H9 (cell line): Measurements from ENCODE around the gene NEUROD6. TPM values are rescaled to one million over a fixed set of nuclear protein-coding genes. Genes with fewer than 3 reads are reported as not detected.
A peak's percentile ranks its signal among the peaks of the same experiment; 100 is the strongest.

Experiments used
- DNase-seq: peaks from one replicate; pipeline ENCODE4 v3.0.0-alpha.2; 2017
- H2AFZ ChIP-seq: one replicate; pipeline ENCODE4 v1.6.1; 2013; ENCODE audit warnings: mild to moderate bottlenecking, low read length, control low read depth, moderate library complexity
- H2AK5ac ChIP-seq: 2 replicates; pipeline ENCODE4 v1.6.1; 2013; ENCODE audit warnings: low read length, control low read depth, mixed read lengths; ENCODE audit not compliant: insufficient read length
- H2BK120ac ChIP-seq: one replicate; pipeline ENCODE4 v1.6.1; 2013; ENCODE audit warnings: low read depth, mild to moderate bottlenecking, low read length, control low read depth, inconsistent platforms; ENCODE audit not compliant: poor library complexity, severe bottlenecking
- H2BK12ac ChIP-seq: 2 replicates; pipeline ENCODE4 v1.6.1; 2013; ENCODE audit warnings: low read length, control low read depth, mixed read lengths, low read depth; ENCODE audit not compliant: insufficient read length
- H2BK15ac ChIP-seq: 2 replicates; pipeline ENCODE4 v1.6.1; 2013; ENCODE audit warnings: low read depth, low read length, control low read depth
- H2BK20ac ChIP-seq: one replicate; pipeline ENCODE4 v1.6.1; 2013; ENCODE audit warnings: low read depth, mild to moderate bottlenecking, low read length, control low read depth, inconsistent platforms; ENCODE audit not compliant: poor library complexity, severe bottlenecking
- H2BK5ac ChIP-seq: 2 replicates; pipeline ENCODE4 v1.6.1; 2013; ENCODE audit warnings: low read length, control low read depth, mixed read lengths; ENCODE audit not compliant: insufficient read length
- H3K14ac ChIP-seq: 2 replicates; pipeline ENCODE4 v1.6.1; 2013; ENCODE audit warnings: low read length, control low read depth; ENCODE audit not compliant: insufficient read depth
- H3K18ac ChIP-seq: 2 replicates; pipeline ENCODE4 v1.6.1; 2013; ENCODE audit warnings: low read depth, mild to moderate bottlenecking, mixed read lengths, low read length, control low read depth; ENCODE audit not compliant: insufficient read length
- H3K23ac ChIP-seq: 2 replicates; pipeline ENCODE4 v1.6.1; 2013; ENCODE audit warnings: low read length, control low read depth, mixed read lengths, low read depth; ENCODE audit not compliant: insufficient read length
- H3K23me2 ChIP-seq: 2 replicates; pipeline ENCODE4 v1.6.1; 2013; ENCODE audit warnings: low read depth, mild to moderate bottlenecking, mixed read lengths, low read length, control low read depth; ENCODE audit not compliant: insufficient read length, poor library complexity, severe bottlenecking
- H3K27ac ChIP-seq: 2 replicates; pipeline ENCODE4 v1.5.1; 2013; ENCODE audit warnings: low read length, control low read depth, mixed read lengths, low read depth; ENCODE audit not compliant: insufficient read length
- H3K27me3 ChIP-seq: 2 replicates; pipeline ENCODE4 v1.6.1; 2013; ENCODE audit warnings: low read length, control low read depth, inconsistent platforms; ENCODE audit not compliant: insufficient read depth
- H3K4ac ChIP-seq: 2 replicates; pipeline ENCODE4 v1.6.1; 2013; ENCODE audit warnings: low read depth, mild to moderate bottlenecking, control low read depth, inconsistent platforms, low read length, moderate library complexity
- H3K4me1 ChIP-seq: 2 replicates; pipeline ENCODE4 v1.6.1; 2013; ENCODE audit warnings: low read length, control low read depth, inconsistent platforms; ENCODE audit not compliant: insufficient read depth
- H3K4me2 ChIP-seq: 2 replicates; pipeline ENCODE4 v1.6.1; 2013; ENCODE audit warnings: low read length, control low read depth, mixed read lengths; ENCODE audit not compliant: insufficient read length, insufficient read depth
- H3K56ac ChIP-seq: 2 replicates; pipeline ENCODE4 v1.6.1; 2013; ENCODE audit warnings: low read depth, mild to moderate bottlenecking, mixed read lengths, low read length, control low read depth; ENCODE audit not compliant: insufficient read length
- H3K79me1 ChIP-seq: 2 replicates; pipeline ENCODE4 v1.6.1; 2013; ENCODE audit warnings: low read depth, mild to moderate bottlenecking, moderate library complexity, low read length, control low read depth, inconsistent platforms; ENCODE audit not compliant: insufficient read depth, poor library complexity, severe bottlenecking
- H3K79me2 ChIP-seq: 2 replicates; pipeline ENCODE4 v1.6.1; 2013; ENCODE audit warnings: low read length, control low read depth, inconsistent platforms; ENCODE audit not compliant: insufficient read depth
- H3K9ac ChIP-seq: 2 replicates; pipeline ENCODE4 v1.6.1; 2013; ENCODE audit warnings: low read length, control low read depth, mixed read lengths; ENCODE audit not compliant: insufficient read length; ENCODE audit errors: extremely low read depth
- H3K9me3 ChIP-seq: one replicate; pipeline ENCODE4 v1.6.1; 2013; ENCODE audit warnings: low read depth, low read length, inconsistent platforms; ENCODE audit not compliant: control insufficient read depth
- H3T11ph ChIP-seq: one replicate; pipeline ENCODE4 v1.6.1; 2013; ENCODE audit warnings: mild to moderate bottlenecking, low read length, control low read depth, inconsistent platforms
- H4K20me1 ChIP-seq: one replicate; pipeline ENCODE4 v1.6.1; 2013; ENCODE audit not compliant: control insufficient read depth, insufficient read length, insufficient read depth
- H4K5ac ChIP-seq: 2 replicates; pipeline ENCODE4 v1.6.1; 2013; ENCODE audit warnings: low read depth, mild to moderate bottlenecking, mixed read lengths, low read length, control low read depth; ENCODE audit not compliant: insufficient read length
- H4K8ac ChIP-seq: replicated peaks from 2 replicates; pipeline ENCODE4 v1.6.1; 2013; ENCODE audit warnings: low read length, control low read depth, mixed read lengths, low read depth; ENCODE audit not compliant: insufficient read length
- H4K91ac ChIP-seq: 2 replicates; pipeline ENCODE4 v1.6.1; 2013; ENCODE audit warnings: low read depth, mild to moderate bottlenecking, moderate library complexity, mixed read lengths, low read length, control low read depth; ENCODE audit not compliant: insufficient read length
- H3K27ac Mint-ChIP-seq, 3 experiments: 2 replicates in 2 of 3; 3 replicates in 1 of 3; pipeline ENCODE4 v1.8.0; 2020 to 2021; ENCODE audit warnings: mixed read lengths in 3 of 3, mild to moderate bottlenecking in 1 of 3, moderate library complexity in 1 of 3
- H3K27me3 Mint-ChIP-seq: 2 replicates; pipeline ENCODE4 v1.8.0; 2021; ENCODE audit warnings: low read depth, mild to moderate bottlenecking, moderate library complexity, mixed read lengths
- H3K36me3 Mint-ChIP-seq, 3 experiments: 2 replicates in 2 of 3; 3 replicates in 1 of 3; pipeline ENCODE4 v1.8.0; 2020 to 2021; ENCODE audit warnings: low read depth in 3 of 3, mixed read lengths in 3 of 3; ENCODE audit not compliant: insufficient read depth in 1 of 3
- H3K4me1 Mint-ChIP-seq, 2 experiments: 2 replicates each; pipeline ENCODE4 v1.8.0; 2020; ENCODE audit warnings: mixed read lengths in 2 of 2
- H3K4me3 Mint-ChIP-seq, 2 experiments: 2 replicates in 1 of 2; 3 replicates in 1 of 2; pipeline ENCODE4 v1.8.0; 2020 to 2021; ENCODE audit warnings: mild to moderate bottlenecking in 2 of 2, mixed read lengths in 2 of 2, moderate library complexity in 1 of 2
- H3K9me3 Mint-ChIP-seq, 2 experiments: 2 replicates in 1 of 2; 3 replicates in 1 of 2; pipeline ENCODE4 v1.8.0; 2020; ENCODE audit warnings: mild to moderate bottlenecking in 2 of 2, mixed read lengths in 2 of 2, moderate library complexity in 1 of 2
- CTCF ChIP-seq: fragments of 200-600 bp; sonication (generic); conservative IDR thresholded peaks from 3 replicates; pipeline ENCODE4 v1.8.0; 2021; ENCODE audit warnings: antibody characterized with exemption, mild to moderate bottlenecking
- WGBS: extraction: QIAGEN DNeasy Blood & Tissue Kit; methylation state at CpG from one replicate; pipeline ENCODE4 v1.1.7; 2013; ENCODE audit warnings: missing lambda C conversion rate, low lambda C conversion rate, mixed read lengths; ENCODE audit not compliant: insufficient read length; ENCODE audit errors: extremely low coverage; 5-methylcytosine and 5-hydroxymethylcytosine counted together
- total RNA-seq: library from RNA; stranded (reverse); gene quantifications from 2 replicates; pipeline ENCODE4 v1.2.1, GENCODE V29; 2021

NEUROD6 gene
- total RNA-seq, 1 experiment from 2014 or later = not detected

- no peak for TF ChIP-seq CTCF
- Mint-ChIP-seq H3K9me3 (no peaks in the 10 kb centered on the region), H3K4me1 (peaks cover 7 to 10% of the 10 kb centered on the region in 2 experiments; a peak in 3 of 4 replicates), H3K4me3 (no peak overlapping the region), H3K27ac (no peak overlapping the region), H3K36me3 (no peaks in the 10 kb centered on the region; a peak in 1 of 7 replicates), H3K27me3 (no peaks in the 10 kb centered on the region; the same call in 1 of the 2 replicates)
- Histone ChIP-seq H2AFZ (no peak overlapping the region), H3K56ac (no peak overlapping the region), H2BK5ac (no peak overlapping the region), H2BK120ac (no peak overlapping the region), H3K4me1 (no peaks in the 10 kb centered on the region), H3K18ac (no peak overlapping the region), H2BK20ac (no peak overlapping the region), H4K91ac (no peak overlapping the region), H2AK5ac (no peak overlapping the region), H3K4ac (no peak overlapping the region), H3K27ac (no peak overlapping the region), H3K4me2 (no peak overlapping the region), H2BK15ac (no peak overlapping the region), H4K20me1 (no peaks in the 10 kb centered on the region), H4K5ac (no peak overlapping the region), H2BK12ac (no peak overlapping the region), H4K8ac (no peak overlapping the region), H3T11ph (no peak overlapping the region), H3K79me2 (no peaks in the 10 kb centered on the region), H3K23me2 (no peaks in the 10 kb centered on the region), H3K9ac (no peak overlapping the region), H3K79me1 (no peaks in the 10 kb centered on the region), H3K23ac (no peak overlapping the region), H3K27me3 (no peaks in the 10 kb centered on the region), H3K14ac (no peak overlapping the region), H3K9me3 (no peaks in the 10 kb centered on the region)
- no CpG with 5 or more reads among the region's 2 CpGs for WGBS
- peak; percentile 38 for DNase-seq
Measured at GRCh38 chr7:31327071-31327470, 13.5 kb downstream of the NEUROD6 start.
